Left colon (tissue), 2 donors: ENCODE results near the gene PEAK3. TPM values are rescaled to one million over a fixed set of nuclear protein-coding genes. Genes with fewer than 3 reads are reported as not detected.

Experiments
- ATAC-seq: fragments of 200-7000 bp; cut with Tn5 transposase; one replicate; pipeline ENCODE4 v1.9.1; 2020; ENCODE audit warnings: mild to moderate bottlenecking, moderate library complexity
- DNase-seq, 2 donors: peaks; one replicate each; pipeline ENCODE4 v3.0.0-alpha.2; 2020
- intact Hi-C, 2 donors: fragments of 100-400 bp; cut with DNase I in 1 of 2; cut with micrococcal nuclease in 1 of 2; formaldehyde crosslinking; loops; one replicate each; pipeline versions ENCODE4 v1.11.2 to v1.14.0; 2022; cut with DNase I, micrococcal nuclease
- total RNA-seq, 2 donors: library from RNA; stranded (reverse); fragmentation: NEBNext Ultra II Directional; extraction: Animal tissue kit (Norgen Biotek cat#: 25700); gene quantifications; one replicate each; pipeline ENCODE4 v1.2.1, GENCODE V29; 2021
- donor health status: DM: no; HTN: no; CAD: no.
- donor health status: DM: yes; HTN: yes; CAD: no.

Gene PEAK3
- total RNA-seq, 2 donors from 2014 or later = 0.15 to 0.78 TPM

DNA sequence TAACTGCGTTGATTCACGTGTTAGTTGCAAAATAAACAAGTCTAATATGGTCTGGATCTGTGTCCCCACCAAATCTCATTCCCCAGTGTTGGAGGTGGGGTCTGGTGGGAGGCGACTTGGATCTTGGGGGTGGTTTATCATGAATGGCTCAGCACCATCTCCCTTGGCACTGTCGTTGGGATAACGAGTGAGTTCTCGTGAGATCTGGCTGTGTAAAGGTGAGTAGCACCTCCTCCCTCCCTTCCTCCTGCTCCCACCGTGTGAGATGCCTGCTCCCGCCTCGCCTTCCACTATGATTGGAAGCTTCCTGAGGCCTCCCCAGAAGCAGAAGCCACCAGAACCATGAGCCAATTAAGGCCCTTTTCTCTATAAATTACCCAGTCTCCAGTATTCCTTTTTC, 4.8 kb downstream of the PEAK3 start:
- no peak for DNase-seq
- intact Hi-C loops = loop anchor here in 1 of 2 donors (10.0 kb wide), 1 partner anchor 118 kb away; no protein-coding TSS in a partner anchor
- no peak for ATAC-seq

- intact Hi-C loops = loop anchor here in 1 of 2 donors (10.0 kb wide), 1 partner anchor 118 kb away; no protein-coding TSS in a partner anchor
Measured at GRCh38 chr19:2276429-2276986, 5.5 kb downstream of the PEAK3 start.

DNA sequence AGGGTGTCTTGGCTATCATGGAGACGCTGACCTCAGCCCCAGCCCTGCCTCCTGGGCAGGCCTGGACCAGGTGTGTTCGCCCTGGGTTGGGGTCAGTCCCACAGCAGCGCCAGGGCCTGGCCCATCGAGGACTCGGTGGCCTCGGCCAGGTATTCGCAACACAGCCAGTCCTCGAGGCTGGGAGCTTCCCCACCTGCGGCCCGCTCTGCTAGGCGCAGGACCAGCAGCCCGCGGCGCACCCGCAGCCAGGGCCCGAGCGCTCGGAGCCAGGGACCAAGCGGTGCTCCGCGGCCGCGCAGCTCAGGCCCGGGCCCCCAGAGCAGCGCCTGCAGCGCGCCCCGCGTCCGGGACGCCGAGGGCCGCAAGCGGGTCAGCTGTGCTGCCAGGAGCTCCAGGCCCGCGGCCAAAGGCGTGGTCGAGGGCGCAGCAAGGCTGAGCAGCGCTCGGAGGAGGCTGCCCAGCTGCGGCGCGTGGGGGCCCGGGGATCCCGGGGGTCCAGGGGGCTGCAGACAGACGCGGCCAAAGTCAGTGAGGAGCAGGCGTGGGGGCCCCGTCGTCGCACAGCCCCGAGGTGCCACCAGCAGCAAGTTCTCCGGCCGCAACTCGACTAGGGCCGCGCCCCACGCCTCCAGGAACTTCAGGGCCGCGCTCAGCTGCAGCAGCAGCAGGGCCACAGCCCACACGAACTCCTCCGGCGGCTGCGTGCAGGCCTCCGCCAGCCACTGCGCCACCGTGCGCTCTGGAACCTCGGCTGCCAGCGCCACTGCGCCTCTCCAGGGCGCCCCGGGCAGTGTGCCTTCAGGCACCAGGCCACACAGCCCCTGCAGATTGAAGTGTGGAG, 6.2 kb downstream of the PEAK3 start:
- DNase-seq (peak in 1 of 2 donors; percentile 73), ATAC-seq (peak; percentile 62)
- intact Hi-C loops = loop anchor here in 1 of 2 donors (10.0 kb wide), 1 partner anchor 119 kb away; no protein-coding TSS in a partner anchor

More at GRCh38 chr19:2276429-2276986, 5.5 kb downstream of the PEAK3 start:
- DNase-seq (no peak), ATAC-seq (no peak)

GRCh38 chr19:2274931-2275535, 6.9 kb downstream of the PEAK3 start:
- ATAC-seq = peak; percentile 36
- intact Hi-C loops = loop anchor here (5.0 to 10.0 kb wide), 2 partner anchors 118 to 120 kb away; no protein-coding TSS in a partner anchor
- peak; percentile 68 to 79 for DNase-seq

DNA sequence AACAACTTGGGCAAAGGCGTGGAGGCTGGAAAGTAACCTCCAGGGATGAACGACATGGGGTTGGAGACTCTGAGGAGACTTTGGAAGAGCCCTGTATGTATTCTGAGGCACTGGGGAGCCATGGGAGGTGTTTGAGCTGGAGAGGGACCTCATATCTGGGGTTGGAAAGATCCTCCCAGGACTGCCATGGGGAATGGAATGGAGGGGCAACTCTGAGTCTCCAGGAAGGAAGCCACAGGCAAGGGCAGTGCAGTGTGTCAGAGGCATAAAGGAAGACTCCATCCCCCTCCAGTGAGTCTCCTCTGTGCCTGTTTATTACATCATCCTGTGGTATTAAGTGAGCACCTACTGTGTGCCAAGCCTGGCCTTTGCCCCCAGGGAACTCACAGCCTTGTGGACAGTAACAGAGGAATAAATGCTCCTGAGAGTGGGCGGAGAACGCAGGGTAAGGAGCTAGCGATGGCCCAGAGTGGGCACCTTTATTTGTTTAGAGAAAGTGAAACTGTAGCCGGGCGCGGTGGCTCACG, 7.7 kb downstream of the PEAK3 start:
- DNase-seq = no peak
- no peak for ATAC-seq
- intact Hi-C loops = loop anchor here (5.0 to 10.0 kb wide), 2 partner anchors 117 to 121 kb away; no protein-coding TSS in a partner anchor

DNA sequence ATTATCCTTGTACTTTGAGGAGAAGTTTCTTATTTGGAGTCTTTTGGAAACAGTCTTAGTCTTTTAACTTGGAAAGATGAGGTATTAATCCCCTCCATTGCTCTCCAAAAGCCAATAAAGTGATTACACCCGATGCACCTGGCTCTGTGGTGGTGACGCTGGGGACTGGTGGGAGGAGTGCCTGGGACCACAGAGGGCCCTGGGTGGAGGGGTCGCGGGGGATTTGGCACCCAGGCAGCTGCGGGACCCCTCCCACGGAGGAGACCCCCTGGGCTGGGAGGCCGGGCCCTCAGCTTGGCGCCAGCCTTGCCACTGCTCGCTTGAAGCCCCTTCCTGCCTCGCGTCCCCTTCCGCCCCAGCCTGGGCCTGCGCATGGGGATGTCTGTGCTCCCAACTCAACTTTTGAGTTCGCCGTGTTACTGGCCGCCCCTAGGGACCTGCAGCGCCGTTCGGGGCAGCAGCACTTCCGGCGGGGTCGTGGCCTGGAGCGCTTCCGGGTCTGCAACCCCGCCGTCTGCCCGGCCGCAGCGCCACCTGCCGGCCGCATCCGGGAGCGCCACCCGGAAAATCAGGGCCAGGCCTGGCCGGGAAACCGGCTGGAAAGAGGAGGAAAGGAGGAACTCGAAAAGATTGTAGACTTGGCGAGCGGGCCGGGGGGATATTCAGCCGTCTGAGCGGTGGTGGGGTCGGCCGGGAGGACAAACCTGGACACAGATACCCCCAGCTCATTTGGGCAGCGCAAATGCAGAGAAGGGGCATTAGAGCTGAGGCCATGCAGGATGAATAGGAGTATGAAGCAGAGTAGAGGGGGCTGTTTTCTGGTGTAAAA, 8.4 kb downstream of the PEAK3 start:
- ATAC-seq (peak; percentile 21), DNase-seq (peak; percentile 68 to 81)
- intact Hi-C loops = loop anchor here (5.0 to 10.0 kb wide), 2 partner anchors 116 to 121 kb away; no protein-coding TSS in a partner anchor

- intact Hi-C loops = loop anchor here (5.0 to 10.0 kb wide), 2 partner anchors 114 to 123 kb away; no protein-coding TSS in a partner anchor
- no peak for DNase-seq
- ATAC-seq = no peak
Measured at GRCh38 chr19:2271234-2272103, 10.5 kb downstream of the PEAK3 start.

DNA sequence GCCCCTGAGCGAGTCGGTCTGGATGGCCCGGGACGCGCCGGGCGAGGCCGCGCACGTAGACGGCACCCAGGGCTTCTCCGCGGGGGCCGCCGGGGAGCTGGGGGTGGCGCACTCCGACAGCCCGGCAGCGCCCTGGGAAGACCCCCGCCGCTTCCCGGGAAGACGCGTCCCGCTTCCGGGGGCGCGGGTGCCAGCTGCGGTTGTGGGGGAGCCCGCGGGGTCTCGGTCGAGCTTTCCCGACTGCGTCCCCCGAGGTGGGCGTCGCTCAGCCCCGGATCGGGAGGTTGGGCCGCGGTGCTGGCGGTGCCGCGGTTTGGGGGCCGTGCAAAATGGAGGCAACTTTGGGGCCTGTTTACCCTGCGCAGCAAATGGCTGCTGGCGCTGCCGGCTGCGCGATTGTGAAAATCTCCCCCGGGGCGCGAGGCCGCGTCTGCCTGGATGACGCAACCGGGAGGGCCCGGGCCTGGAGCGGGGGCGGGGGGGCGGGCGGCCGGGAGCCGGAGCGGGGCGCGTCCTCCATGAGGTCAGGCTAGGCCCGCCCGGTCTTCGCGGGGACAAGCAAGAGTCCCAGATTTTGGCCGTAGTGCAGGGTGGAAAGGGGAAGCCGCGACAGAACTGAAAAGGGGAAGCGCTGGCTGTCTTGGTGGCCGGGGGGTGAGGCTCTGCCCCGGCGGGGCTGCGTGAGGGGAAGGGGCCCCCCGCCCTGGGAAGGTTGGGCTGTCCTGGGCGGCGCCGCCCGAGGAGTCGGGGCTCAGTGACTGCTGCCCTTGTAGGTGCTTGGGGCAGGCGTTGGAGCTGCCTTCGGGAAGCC, 11.3 kb downstream of the PEAK3 start:
- peak; percentile 81 to 82 for DNase-seq
- intact Hi-C loops = loop anchor here (5.0 to 10.0 kb wide), 2 partner anchors 113 to 124 kb away; no protein-coding TSS in a partner anchor
- peak; percentile 41 for ATAC-seq

DNA sequence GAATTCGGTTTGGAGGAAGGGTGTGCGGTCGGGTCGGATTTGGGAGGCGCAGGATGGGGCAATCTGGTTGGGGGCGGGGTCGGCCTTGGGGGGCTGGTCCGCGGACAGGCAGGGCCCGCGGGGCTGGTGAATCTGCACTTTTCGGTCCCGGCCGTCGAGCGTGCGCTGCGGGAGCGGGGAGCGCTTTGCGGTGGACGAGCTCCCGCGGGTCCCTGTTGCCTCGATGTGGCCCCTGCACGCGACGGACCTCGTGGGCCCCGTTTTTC, 11.9 kb downstream of the PEAK3 start:
- ATAC-seq (peak; percentile 9), DNase-seq (peak; percentile 61 to 66)

GRCh38 chr19:2269244-2270156, 12.5 kb downstream of the PEAK3 start:
- peak; percentile 97 to 98 for DNase-seq
- ATAC-seq = peak; percentile 79
- intact Hi-C loops = loop anchor here (5.0 to 10.0 kb wide), 2 partner anchors 112 to 125 kb away; no protein-coding TSS in a partner anchor

More for the DNA sequence above, 11.9 kb downstream of the PEAK3 start:
- intact Hi-C loops = loop anchor here (5.0 to 10.0 kb wide), 2 partner anchors 113 to 125 kb away; no protein-coding TSS in a partner anchor

DNA sequence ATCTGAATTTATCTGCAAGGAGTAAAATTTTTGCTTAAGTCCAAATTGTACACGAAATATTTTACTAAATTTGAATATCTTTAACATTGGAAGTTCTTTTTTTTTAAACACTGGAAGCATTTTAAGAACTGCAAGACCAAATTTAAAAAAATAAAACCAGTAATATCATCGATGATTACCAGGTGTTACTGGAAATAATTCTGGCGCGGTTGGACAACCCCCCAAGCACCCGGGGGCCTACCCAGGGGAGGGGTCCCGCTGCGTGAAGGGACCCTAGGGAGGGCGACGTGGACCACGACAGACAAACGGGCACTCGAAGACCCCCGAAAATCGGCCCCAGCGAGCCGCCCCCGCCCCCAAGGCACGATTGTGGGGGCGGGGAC, 13.1 kb downstream of the PEAK3 start:
- ATAC-seq (no peak), DNase-seq (no peak)
- intact Hi-C loops = no loop called here

GRCh38 chr19:2268480-2268830, 13.5 kb downstream of the PEAK3 start:
- ATAC-seq (no peak), DNase-seq (no peak)
- intact Hi-C loops = no loop called here

DNA sequence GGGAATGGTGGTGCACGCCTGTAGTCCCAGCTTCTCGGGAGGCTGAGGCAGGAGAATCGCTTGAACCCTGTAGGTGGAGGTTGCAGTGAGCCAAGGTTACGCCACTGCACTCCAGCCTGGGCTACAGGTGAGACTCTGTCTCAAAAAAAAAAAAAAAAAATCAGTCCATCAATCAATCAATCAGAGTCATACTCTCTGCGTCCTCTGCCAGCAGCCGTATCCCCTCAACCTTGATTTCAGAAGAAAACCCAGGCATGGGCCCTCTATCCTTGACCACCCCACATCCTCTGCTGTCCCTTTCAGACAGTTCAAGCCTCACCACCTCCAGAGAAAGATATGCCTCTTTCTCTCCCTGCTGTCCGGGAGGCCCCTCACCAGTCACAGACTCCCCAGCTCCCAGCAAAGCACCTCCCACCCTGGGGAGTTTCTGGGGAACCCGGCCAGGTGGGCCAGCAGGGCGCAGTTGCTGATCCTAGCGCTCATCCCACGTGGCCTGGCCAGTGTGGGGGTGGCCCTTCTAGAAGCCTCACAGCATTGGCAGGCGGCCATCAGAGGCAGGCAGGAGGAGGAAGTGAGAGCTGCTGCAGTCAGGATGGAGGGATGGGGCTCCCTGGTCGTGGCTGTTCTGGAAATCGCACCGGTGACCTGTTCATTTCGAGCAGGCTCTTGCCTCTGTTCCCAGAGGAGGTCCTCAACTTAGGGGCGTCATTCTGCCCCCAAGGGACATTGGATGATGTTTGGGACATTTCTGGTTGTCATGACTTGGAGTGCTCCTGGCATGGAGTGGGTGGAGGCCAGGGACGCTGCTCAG, 15.6 kb downstream of the PEAK3 start:
- ATAC-seq = peak; percentile 51

GRCh38 chr19:2261438-2262172, 20.4 kb downstream of the PEAK3 start:
- ATAC-seq = peak; percentile 21
- intact Hi-C loops = no loop called here
- DNase-seq = peak in 1 of 2 donors; percentile 76

More for the DNA sequence above, 15.6 kb downstream of the PEAK3 start:
- intact Hi-C loops = no loop called here
- DNase-seq = peak; percentile 94 to 97
